HL-60/S4 treated with phorbol 12-myristate 13-acetate at 8.2 ng/mL for 4 days and 3 days (cell line): ENCODE results near the gene SCYL1.

Experiments used
- in situ Hi-C: fragments of 300-500 bp; cut with MboI; formaldehyde crosslinking; loops from 2 replicates; pipeline ENCODE4 v1.15.0; 2022; ENCODE audit warnings: low sequenced_read_pairs

Gene SCYL1

DNA sequence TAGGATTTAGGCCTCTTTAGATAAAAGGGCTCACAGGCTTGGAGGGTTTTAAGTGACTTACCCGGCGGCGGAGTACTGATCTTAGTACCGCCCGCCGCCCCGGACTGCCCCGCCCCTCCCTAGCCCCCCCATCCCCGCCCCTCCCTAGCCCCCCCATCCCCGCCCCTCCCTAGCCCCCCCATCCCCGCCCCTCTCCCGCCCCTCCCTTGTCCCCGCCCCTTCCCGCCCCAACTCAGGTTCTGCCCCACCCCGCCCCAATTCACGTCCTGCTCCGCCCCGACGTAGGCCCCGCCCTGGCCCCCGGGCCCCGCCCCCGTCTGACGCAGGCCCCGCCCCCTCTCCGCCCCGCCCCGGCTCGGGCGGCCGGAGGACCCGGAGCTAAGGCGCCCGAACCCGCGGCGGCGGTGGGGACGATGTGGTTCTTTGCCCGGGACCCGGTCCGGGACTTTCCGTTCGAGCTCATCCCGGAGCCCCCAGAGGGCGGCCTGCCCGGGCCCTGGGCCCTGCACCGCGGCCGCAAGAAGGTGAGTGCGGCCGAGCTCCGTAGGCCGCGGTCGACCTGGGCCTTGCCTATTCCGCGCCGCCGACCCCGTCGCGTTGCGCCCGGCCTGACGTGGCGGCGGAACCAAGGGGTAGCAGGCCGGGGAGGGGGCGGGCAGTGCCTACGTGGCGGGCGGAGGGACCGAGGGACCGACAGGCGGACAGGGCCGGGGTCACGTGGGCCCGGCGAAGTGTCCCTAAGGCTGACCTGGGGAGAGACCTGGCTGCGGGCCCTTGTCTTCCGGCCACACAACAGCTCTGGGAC is at the start of gene SCYL1:
SCYL1 (plus strand) TSS at position 343 of the 805 bp plus-strand sequence; CDS start at position 414, 71 bp downstream.
- in situ Hi-C loops: no loop called here

GRCh38 chr11:65476632-65477148 is 48.2 kb upstream of the SCYL1 start:
- in situ Hi-C loops: no loop called here

GRCh38 chr11:65477149-65477965 is 47.5 kb upstream of the SCYL1 start:
- in situ Hi-C loops: no loop called here

- in situ Hi-C loops: no loop called here
Measured at GRCh38 chr11:65478388-65479183, 46.3 kb upstream of the SCYL1 start.

DNA sequence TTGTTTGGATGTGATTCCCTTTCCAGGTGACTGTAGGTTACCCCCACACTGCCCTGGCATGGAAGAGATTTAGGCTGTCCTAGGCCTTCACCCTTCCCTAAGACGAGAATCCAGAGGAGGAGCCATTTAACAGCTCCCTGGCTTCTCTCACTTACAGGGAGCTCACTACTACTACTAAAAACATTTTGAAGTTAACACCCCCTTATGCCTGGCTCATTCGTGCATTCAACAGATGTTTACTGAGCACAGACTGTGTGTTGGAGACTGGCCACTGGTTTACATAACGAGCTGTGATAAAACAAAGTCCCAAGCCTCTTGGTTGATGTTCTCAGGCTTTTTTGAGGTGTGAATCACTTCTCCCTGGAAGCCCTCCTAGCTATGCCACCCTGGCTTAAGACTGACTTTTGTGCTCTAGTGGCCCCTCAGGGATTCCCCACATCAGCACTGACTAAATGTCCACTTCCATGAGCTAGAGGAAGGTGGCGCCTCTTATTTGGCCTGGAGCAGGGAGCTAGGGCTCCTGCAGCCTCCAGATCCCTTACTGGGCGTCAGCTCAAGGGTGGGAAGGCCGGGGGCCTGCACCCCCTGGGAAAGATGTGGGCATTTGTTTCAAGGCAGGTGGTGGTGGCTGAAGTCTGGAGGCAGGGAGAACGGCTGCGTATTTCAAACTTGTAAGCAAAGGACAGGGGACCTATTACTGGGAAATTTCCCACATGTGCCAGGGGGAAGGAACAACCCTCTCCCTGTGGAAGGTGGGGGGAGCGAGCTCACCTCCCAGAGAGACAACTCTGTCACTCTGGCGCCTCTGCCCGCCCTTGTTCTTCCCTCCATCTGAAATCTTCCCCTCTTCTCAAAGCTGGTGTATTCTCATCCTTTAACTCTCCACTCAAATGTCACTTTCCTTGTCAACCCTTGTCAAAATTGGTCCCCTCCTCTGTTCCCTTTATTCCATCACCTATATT is 45.4 kb upstream of the SCYL1 start:
- in situ Hi-C loops: no loop called here

DNA sequence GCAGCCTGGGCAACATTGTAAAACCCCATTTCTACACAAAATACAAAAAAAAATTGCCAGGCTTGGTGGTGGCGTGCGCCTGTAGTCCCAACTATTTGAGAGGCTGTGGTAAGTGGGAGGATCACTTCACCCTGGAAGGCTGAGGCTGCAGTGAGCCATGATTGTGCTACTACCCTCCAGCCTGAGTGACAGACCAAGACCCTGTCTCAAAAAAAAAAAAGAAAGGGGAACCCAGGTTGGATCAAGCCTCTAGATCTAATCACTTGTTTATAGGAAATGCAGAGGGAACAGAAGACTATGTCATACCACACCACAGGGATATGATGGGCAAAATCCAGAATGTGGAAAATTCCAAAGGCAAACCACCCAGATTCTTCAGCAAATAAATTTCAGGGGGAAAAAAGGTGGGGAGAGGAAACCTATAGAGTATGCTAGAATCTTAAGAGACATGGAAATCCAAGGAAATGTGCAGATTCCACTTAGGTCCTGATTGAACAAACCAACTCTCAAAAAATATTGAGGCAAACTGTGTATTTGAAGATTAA is 42.5 kb upstream of the SCYL1 start:
- in situ Hi-C loops: no loop called here

GRCh38 chr11:65485920-65486219 is 39.0 kb upstream of the SCYL1 start:
- in situ Hi-C loops: no loop called here

- in situ Hi-C loops: no loop called here
Measured at GRCh38 chr11:65486570-65487466, 38.1 kb upstream of the SCYL1 start.

- in situ Hi-C loops: no loop called here
Measured at GRCh38 chr11:65487467-65488272, 37.2 kb upstream of the SCYL1 start.

GRCh38 chr11:65488273-65489034 is 36.4 kb upstream of the SCYL1 start:
- in situ Hi-C loops: no loop called here

GRCh38 chr11:65489035-65489705 is 35.7 kb upstream of the SCYL1 start:
- in situ Hi-C loops: no loop called here

- in situ Hi-C loops: no loop called here
Measured at GRCh38 chr11:65489706-65490320, 35.1 kb upstream of the SCYL1 start.

DNA sequence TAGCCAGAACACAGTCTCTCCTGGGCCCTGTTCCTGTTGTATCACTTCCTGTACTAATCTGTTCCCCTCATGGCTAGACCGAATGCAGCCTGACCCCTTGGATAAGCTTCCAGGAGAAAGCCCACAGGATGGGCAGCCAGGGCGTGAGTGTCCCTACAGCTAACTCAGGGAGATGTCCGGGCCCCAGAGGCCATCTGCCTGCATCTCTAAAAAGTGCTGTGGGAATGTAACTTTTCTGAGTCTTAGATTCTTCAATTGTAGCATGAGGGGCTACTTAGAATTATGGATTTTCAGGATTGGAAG is 33.8 kb upstream of the SCYL1 start:
- in situ Hi-C loops: no loop called here

GRCh38 chr11:65491614-65492386 is 33.1 kb upstream of the SCYL1 start:
- in situ Hi-C loops: no loop called here

DNA sequence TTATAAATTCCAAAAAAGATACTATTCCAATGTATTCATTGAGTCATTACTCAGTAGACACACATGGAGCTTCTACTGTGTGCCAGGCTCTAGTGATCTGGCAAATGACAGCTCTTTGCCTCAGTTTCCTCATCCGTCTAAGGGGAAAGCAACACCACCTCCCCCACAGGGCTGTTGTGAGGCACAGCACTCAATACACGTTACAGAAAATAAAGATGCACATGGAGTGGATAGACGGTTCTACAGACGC is 32.6 kb upstream of the SCYL1 start:
- in situ Hi-C loops: no loop called here
